GM19193 (cell line): Measurements from ENCODE around the gene PTPA.

Source experiments
- POLR2A ChIP-seq: IDR thresholded peaks from 4 replicates; pipeline ENCODE4 v1.6.1; 2011; ENCODE audit not compliant: insufficient read depth, insufficient read length; ENCODE audit errors: extremely low read depth

PTPA gene

DNA sequence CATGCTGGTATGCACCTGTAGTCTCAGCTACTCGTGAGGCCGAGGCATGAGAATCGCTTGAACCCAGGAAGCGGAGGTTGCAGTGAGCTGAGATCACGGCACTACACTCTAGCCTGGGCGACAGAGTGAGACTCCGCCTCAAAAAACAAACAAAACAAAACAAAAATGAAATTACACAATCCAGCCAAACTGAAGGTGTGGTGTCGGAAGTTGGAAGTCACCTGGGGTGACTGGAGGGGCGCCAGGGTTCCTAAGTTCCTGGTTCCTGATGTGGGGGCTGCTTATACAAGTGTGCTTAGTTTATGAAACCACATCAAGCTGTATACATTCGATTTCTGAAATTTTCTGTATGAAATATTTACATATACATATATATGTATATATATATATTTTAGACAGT lies 34.0 kb upstream of the PTPA start:
- TF ChIP-seq POLR2A = no peak

DNA sequence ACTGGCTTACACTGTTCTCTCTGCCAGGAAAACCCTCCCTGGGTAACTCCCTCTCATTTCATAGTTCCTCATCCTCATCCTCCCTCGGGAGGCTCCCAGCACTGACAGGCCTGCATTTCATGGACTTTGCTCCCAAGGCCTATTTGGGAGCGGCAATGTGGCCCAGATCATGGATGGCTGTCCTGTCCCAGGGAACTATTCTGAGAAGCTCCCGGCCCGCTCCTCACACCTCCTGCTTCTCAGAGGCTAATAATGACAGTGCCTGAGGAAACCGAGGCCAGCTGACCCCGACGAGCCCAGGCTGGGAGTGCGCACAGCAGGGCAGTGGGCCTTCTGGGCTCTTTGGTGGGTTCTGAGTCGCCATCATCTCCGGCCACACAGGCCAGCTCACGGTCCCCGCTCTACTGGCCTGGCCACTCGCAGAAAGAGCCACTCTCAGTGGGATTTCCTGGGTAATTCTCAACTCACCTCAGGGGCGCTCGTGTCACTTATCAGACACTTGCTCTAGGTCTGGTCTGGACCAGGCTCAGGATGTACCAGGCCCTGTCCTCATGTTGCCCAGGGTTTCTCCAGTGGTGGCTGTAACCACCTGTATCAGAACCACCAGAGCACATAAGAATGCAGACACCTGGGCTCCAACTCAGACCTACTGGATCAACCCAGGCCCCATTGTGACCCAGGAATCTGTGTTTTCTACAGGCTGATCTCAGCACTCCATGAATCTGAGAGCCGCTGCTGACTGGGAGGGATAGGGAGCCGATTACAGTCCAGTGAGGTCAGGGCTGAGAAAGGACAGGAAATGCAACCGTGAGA lies 32.3 kb upstream of the PTPA start:
- TF ChIP-seq POLR2A = no peak

- no peak for TF ChIP-seq POLR2A
Observed at GRCh38 chr9:129079829-129080228, 31.4 kb upstream of the PTPA start.

DNA sequence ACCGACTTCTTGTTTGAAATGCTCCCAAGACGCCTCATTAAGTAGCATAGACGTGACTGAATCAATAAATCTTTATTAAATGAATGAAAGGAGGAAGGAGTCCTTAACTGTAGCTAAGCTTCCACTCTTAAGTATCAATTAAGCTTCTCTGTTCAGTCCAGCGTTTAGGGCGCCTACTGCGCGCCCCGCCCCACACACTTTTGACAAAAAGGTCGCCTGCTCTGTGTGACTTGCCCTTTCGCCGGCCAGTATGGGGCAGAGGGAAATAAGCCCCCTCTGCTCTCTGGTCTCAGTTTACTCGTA lies 31.0 kb upstream of the PTPA start:
- no peak for TF ChIP-seq POLR2A

DNA sequence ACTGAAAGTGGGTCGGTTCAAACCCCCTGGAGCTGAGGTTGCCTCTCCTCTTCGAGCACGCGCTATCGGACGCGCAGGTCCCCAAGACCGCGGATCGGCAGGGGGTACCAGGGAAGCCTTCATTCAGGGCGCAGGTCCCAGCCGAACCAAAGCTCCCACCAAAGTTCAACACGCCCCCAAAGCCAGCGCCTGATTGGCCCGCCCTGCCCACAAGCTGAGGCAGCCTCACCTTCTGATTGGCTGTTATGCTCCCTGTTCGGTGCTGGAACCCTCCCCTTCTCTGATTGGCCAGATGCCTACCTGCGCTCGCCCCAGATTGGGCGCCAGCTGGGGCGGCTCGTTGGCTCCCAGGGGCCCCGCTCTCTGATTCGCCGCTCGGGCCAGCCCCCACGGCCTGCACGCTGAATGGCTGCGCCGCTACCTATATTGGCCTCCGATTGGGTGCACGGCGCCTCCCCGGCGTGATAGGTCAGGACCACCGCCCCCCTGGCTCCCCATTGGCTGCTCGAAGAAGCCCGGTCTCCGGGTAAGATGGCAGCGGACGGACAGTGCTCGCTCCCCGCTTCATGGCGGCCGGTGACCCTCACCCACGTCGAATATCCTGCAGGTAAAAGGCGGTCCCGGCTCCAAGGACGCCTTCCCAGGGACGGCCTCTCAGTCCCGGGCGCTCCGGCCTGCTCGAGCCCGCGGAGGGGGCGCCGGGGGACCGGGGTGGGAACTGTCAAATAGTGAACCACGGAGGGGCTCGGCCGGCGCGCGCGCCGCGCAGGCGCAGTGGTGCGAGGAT lies 30.4 kb upstream of the PTPA start, which contains the start of gene DOLPP1:
Gene DOLPP1, plus strand, starts transcription at position 511 of the 787 bp plus-strand sequence. Its CDS starts 21 bp downstream, at position 532.
- TF ChIP-seq POLR2A = peak; percentile 89

DNA sequence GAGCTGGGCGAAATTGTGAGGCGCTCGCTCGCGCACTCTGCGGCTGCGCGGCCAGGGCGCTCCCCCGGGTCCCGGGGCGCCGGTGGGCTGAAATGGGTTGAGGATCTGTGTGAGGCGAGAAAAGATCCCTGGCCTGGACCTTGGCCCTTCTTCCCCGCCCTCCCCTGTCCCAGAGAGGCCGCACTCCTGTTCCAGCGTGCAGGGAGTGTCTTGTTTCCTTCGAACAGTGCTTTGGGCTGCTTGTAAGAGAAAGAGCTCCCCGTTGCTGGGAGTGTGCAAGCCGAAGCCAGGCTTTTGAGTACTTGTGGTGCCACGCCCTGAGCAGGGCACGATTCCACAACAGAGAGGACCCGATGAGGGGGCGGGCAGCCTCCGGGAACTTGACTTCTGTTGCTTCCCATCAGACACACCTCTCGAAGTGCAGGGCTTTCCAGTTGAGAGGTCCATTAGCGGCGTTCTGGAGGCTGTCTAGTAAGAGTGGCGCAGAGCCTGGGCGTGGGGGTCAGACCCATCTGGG lies 29.8 kb upstream of the PTPA start:
- peak; percentile 44 for TF ChIP-seq POLR2A

- TF ChIP-seq POLR2A = no peak
Observed at GRCh38 chr9:129084087-129084486, 27.1 kb upstream of the PTPA start.

- no peak for TF ChIP-seq POLR2A
Observed at GRCh38 chr9:129089246-129089645, 22.0 kb upstream of the PTPA start.

- no peak for TF ChIP-seq POLR2A
Observed at GRCh38 chr9:129093602-129094386, 17.4 kb upstream of the PTPA start.

GRCh38 chr9:129094387-129095169 lies 16.6 kb upstream of the PTPA start:
- no peak for TF ChIP-seq POLR2A

DNA sequence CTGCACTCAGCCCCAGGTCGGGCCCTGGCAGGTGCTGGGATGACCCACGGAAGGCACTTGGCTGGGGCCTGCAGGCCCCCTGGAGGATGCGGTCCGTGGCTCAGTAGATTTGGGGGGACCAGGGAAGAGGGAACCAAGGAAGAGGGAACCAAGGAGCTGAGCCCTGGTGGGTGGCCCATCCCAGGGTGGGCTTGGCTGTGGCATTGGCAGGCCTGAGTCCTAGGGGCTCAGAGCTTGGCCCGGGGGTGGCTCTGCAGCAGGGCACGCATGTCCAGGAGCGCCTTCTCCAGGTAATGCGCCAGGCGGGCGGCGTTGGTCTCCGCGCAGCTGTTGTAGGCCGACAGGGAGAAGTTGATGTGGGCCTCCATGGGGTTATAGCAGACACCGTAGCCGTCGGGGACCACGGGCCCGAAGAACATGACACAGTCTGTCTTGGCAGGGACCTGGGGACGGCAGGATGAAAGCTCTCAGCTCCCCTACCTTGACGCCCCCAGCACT lies 16.0 kb upstream of the PTPA start:
- no peak for TF ChIP-seq POLR2A

GRCh38 chr9:129095908-129096307 lies 15.3 kb upstream of the PTPA start:
- TF ChIP-seq POLR2A = no peak

DNA sequence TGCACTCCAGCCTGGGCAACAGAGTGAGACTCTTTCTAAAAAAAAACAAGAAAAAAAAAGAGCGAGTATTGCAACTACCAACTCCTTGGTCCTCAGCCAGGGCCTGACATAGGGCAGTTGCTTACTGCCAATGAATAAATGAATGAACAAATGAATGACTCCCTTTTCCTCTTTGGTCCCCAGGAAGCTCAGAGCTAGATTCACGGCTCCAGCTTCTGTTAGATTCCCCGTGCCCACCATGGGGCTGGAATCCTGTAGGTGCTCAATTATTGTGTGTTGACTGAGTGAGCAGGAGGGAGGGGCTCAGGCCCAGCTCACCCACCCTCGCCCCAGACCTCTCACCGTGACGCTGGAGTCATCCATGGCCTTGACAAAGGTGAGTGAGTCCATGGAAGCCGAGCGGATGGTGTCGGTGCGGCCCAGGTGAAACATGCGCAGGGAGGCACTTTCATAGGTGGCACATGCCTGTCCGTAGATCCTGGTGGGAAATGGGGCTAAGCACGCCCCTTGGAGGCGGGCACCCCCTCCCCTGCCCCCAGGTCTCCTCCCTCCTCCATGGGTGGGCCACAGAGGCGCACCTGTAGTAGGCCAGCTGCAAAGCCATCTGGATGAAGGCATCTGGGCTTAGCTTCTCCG lies 13.4 kb upstream of the PTPA start:
- no peak for TF ChIP-seq POLR2A

- TF ChIP-seq POLR2A = no peak
Observed at GRCh38 chr9:129098328-129098727, 12.9 kb upstream of the PTPA start.
